ENCODE measurements around the gene AKNAD1.
"Not testable (repeated sequence)": the region's sequence is repeated elsewhere in the genome, so short reads cannot be mapped to it uniquely, and the experiment has no call there.

The AKNAD1 gene

GRCh38 chr1:108785264-108785663 lies 71.6 kb downstream of the AKNAD1 start:
- DNase-seq (ENCODE audit: low spot score): no peak

GRCh38 chr1:108781575-108781944 lies 75.3 kb downstream of the AKNAD1 start:
- not testable (repeated sequence) for DNase-seq (ENCODE audit: low spot score)

GRCh38 chr1:108780937-108781574 lies 75.8 kb downstream of the AKNAD1 start:
- no peak for DNase-seq (ENCODE audit: low spot score)

- DNase-seq (ENCODE audit: low spot score): no peak
Measured at GRCh38 chr1:108779455-108779854, 77.4 kb downstream of the AKNAD1 start.

GRCh38 chr1:108777839-108778238 lies 79.1 kb downstream of the AKNAD1 start:
- DNase-seq (ENCODE audit: low spot score): no peak

GRCh38 chr1:108767708-108768107 lies 89.2 kb downstream of the AKNAD1 start:
- no peak for DNase-seq (ENCODE audit: low spot score)

- DNase-seq (ENCODE audit: low spot score): peak; percentile 28
Measured at GRCh38 chr1:108767115-108767514, 89.8 kb downstream of the AKNAD1 start.
